Measurements from ENCODE around the gene MPDU1. TPM values are rescaled to one million over a fixed set of nuclear protein-coding genes. Genes with fewer than 3 reads are reported as not detected.

The MPDU1 gene
- total and polyA plus RNA-seq, 10 of the 15 experiments (the other 5 are each of a cell fraction or from before 2014, with no cell fraction given): 3.6 to 138 (median 78.9) TPM

DNA sequence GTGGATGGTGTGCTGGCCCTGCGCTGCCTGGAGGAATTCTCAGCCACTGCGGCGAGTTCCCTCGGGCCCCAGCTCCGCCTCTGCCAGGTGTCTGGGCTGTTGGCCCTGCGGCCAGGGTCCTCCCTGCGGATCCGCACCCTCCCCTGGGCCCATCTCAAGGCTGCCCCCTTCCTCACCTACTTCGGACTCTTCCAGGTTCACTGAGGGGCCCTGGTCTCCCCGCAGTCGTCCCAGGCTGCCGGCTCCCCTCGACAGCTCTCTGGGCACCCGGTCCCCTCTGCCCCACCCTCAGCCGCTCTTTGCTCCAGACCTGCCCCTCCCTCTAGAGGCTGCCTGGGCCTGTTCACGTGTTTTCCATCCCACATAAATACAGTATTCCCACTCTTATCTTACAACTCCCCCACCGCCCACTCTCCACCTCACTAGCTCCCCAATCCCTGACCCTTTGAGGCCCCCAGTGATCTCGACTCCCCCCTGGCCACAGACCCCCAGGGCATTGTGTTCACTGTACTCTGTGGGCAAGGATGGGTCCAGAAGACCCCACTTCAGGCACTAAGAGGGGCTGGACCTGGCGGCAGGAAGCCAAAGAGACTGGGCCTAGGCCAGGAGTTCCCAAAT, 26.4 kb upstream of the MPDU1 start (continued):
- no peak for TF ChIP-seq FOS (IDR thresholded peaks at IDR 0.05; ENCODE audit: borderline replicate concordance, extremely low read depth, insufficient read length)
- no peak for TF ChIP-seq EZH2 (IDR thresholded peaks at IDR 0.05; ENCODE audit: borderline replicate concordance, control insufficient read depth, low read depth, low read length)
- TF ChIP-seq, protein P1, sequence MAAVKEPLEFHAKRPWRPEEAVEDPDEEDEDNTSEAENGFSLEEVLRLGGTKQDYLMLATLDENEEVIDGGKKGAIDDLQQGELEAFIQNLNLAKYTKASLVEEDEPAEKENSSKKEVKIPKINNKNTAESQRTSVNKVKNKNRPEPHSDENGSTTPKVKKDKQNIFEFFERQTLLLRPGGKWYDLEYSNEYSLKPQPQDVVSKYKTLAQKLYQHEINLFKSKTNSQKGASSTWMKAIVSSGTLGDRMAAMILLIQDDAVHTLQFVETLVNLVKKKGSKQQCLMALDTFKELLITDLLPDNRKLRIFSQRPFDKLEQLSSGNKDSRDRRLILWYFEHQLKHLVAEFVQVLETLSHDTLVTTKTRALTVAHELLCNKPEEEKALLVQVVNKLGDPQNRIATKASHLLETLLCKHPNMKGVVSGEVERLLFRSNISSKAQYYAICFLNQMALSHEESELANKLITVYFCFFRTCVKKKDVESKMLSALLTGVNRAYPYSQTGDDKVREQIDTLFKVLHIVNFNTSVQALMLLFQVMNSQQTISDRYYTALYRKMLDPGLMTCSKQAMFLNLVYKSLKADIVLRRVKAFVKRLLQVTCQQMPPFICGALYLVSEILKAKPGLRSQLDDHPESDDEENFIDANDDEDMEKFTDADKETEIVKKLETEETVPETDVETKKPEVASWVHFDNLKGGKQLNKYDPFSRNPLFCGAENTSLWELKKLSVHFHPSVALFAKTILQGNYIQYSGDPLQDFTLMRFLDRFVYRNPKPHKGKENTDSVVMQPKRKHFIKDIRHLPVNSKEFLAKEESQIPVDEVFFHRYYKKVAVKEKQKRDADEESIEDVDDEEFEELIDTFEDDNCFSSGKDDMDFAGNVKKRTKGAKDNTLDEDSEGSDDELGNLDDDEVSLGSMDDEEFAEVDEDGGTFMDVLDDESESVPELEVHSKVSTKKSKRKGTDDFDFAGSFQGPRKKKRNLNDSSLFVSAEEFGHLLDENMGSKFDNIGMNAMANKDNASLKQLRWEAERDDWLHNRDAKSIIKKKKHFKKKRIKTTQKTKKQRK (IDR thresholded peaks at IDR 0.05; ENCODE audit: low read depth, low read length): no peak
- TF ChIP-seq HDGF (IDR thresholded peaks at IDR 0.05): no peak

DNA sequence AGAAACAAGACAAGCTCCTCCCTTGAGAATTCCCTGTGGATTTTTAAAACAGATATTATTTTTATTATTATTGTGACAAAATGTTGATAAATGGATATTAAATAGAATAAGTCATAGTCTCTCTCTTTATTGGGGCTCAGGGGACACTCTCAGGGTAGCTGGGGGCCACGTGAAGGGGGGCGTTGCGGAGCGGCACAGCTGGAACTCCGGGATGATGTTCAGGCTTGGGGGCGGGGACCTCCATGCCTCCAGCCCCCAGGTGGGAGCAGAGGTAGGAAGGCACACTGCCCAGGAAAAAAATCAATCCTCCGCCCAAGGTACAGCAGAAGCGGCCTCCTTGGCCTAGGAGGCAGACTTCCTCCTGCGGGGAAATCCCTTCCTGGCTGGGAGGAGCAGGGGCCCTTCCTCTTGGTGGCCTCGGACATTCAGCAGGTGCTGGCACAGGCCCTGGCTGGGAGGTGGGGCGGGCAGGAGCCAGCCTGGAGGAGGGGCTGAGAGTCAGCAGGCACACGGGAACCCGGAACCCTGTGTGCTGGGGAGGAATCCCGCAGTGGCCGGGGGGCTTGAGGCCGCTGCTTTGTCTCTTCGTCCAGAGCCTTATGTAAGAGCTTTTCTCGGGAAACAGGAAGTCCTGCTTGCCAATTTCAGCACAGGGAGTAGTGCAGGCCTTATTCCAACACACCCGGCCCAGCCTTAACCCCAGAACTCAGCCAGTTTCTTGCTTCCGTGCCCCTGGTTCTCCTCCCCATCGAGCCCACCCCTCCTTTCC, 25.7 kb upstream of the MPDU1 start:
- peak overlapping the region; percentile 66 for H3K4me3 ChIP-seq
- H3K27ac ChIP-seq (ENCODE audit: control insufficient read depth, insufficient read depth): peak overlapping the region; percentile 84
- TF ChIP-seq KDM1A (IDR thresholded peaks at IDR 0.05; ENCODE audit: borderline replicate concordance): no peak
- TF ChIP-seq, protein P2, sequence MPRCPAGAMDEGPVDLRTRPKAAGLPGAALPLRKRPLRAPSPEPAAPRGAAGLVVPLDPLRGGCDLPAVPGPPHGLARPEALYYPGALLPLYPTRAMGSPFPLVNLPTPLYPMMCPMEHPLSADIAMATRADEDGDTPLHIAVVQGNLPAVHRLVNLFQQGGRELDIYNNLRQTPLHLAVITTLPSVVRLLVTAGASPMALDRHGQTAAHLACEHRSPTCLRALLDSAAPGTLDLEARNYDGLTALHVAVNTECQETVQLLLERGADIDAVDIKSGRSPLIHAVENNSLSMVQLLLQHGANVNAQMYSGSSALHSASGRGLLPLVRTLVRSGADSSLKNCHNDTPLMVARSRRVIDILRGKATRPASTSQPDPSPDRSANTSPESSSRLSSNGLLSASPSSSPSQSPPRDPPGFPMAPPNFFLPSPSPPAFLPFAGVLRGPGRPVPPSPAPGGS (IDR thresholded peaks at IDR 0.05; ENCODE audit: borderline replicate concordance, insufficient read depth, low read depth, low read length, poor library complexity, severe bottlenecking): no peak
- TF ChIP-seq CREB1 (IDR thresholded peaks at IDR 0.05; ENCODE audit: low read depth): no peak
- TF ChIP-seq NBN (IDR thresholded peaks at IDR 0.05): 0 out of 2 replicates have a peak, but pooled peaks have one; percentile 65
- TF ChIP-seq SREBF1 (IDR thresholded peaks at IDR 0.05; ENCODE audit: low read length): no peak
- TF ChIP-seq, protein P3, sequence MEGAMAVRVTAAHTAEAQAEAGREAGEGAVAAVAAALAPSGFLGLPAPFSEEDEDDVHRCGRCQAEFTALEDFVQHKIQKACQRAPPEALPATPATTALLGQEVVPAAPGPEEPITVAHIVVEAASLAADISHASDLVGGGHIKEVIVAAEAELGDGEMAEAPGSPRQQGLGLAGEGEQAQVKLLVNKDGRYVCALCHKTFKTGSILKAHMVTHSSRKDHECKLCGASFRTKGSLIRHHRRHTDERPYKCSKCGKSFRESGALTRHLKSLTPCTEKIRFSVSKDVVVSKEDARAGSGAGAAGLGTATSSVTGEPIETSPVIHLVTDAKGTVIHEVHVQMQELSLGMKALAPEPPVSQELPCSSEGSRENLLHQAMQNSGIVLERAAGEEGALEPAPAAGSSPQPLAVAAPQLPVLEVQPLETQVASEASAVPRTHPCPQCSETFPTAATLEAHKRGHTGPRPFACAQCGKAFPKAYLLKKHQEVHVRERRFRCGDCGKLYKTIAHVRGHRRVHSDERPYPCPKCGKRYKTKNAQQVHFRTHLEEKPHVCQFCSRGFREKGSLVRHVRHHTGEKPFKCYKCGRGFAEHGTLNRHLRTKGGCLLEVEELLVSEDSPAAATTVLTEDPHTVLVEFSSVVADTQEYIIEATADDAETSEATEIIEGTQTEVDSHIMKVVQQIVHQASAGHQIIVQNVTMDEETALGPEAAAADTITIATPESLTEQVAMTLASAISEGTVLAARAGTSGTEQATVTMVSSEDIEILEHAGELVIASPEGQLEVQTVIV (IDR thresholded peaks at IDR 0.05; ENCODE audit: borderline replicate concordance, partially characterized antibody): peak; percentile 27
- no peak for TF ChIP-seq SUPT20H (IDR thresholded peaks at IDR 0.05; ENCODE audit: borderline replicate concordance, control insufficient read depth, low read depth, low read length)
- TF ChIP-seq SUZ12 (IDR thresholded peaks at IDR 0.05; ENCODE audit: unreplicated experiment): no peak

More for the DNA sequence above, 25.7 kb upstream of the MPDU1 start:
- Histone ChIP-seq H3K9ac (ENCODE audit: control insufficient read depth, insufficient read depth, low read length) (peak overlapping the region; percentile 70), H3K79me2 (ENCODE audit: control insufficient read depth, insufficient read depth, low read length) (peaks cover 16% of the 10 kb centered on the region), H3K27me3 (replicated peaks in 1 of 2; ENCODE audit: control insufficient read depth in 2 of 2, insufficient read depth in 2 of 2, low read length in 1 of 2) (no peaks in the 10 kb centered on the region), H4K20me1 (ENCODE audit: control insufficient read depth, insufficient read depth) (no peaks in the 10 kb centered on the region), H3K36me3 (ENCODE audit: control insufficient read depth in 2 of 2, insufficient read depth in 2 of 2, low read length in 1 of 2) (no peaks in the 10 kb centered on the region), H2AFZ (ENCODE audit: control insufficient read depth, low read depth, low read length) (peak overlapping the region; percentile 82), H3K4me2 (ENCODE audit: control insufficient read depth, insufficient read depth) (peak overlapping the region; percentile 92), H3K9me3 (replicated peaks; ENCODE audit: control insufficient read depth, insufficient read depth, low read length) (no peaks in the 10 kb centered on the region), H3K4me1 (ENCODE audit: control insufficient read depth, insufficient read depth, low read length) (peaks cover 43% of the 10 kb centered on the region)
- POLR2A ChIA-PET: interaction anchor here (0.5 to 4.2 kb wide), 11 partner anchors 10 to 316 kb away, joined by 3 to 36 read pairs (median 4); partner anchors contain the start of genes ACAP1, MPDU1, TMEM102 and TP53
- DNase-seq (ENCODE audit: low read depth, low spot score) (no peak), FAIRE-seq (peak; percentile 47), ATAC-seq (peak; percentile 67)
- intact Hi-C loops (cut with micrococcal nuclease; ENCODE audit: unreplicated experiment) (no loop called here), in situ Hi-C loops (cut with MboI) (loop anchor here (25.0 kb wide), 1 partner anchor 521 kb away; the partner anchor contains the start of genes SLC16A11 and SLC16A13)
- RAD21 ChIA-PET (ENCODE audit: unreplicated experiment): interaction anchor here (0.7 to 4.9 kb wide), 7 partner anchors 11 to 203 kb away, joined by 3 to 84 read pairs (median 5); partner anchors contain the start of genes TMEM95 and TP53
- CTCF ChIA-PET: interaction anchor here (0.7 to 6.2 kb wide), 9 partner anchors 12 to 213 kb away, joined by 3 to 192 read pairs (median 4); partner anchors contain the start of genes TMEM95 and TP53
- WGBS (ENCODE audit: insufficient coverage, insufficient replicate concordance, low lambda C conversion rate, missing lambda C conversion rate): 35% methylated on average over 21 of the region's 21 CpGs
- BruUV-seq (replicated peaks): no TSS peak
- SMC1A ChIA-PET (ENCODE audit: uncharacterized antibody, unreplicated experiment): interaction anchor here (0.7 to 4.9 kb wide), 14 partner anchors 17 to 122 kb away, joined by 3 to 35 read pairs (median 4); partner anchors contain the start of genes CD68 and TMEM102

All from GM12878 (cell line).